ENCODE measurements around the gene RPS6KC1.

The RPS6KC1 gene

DNA sequence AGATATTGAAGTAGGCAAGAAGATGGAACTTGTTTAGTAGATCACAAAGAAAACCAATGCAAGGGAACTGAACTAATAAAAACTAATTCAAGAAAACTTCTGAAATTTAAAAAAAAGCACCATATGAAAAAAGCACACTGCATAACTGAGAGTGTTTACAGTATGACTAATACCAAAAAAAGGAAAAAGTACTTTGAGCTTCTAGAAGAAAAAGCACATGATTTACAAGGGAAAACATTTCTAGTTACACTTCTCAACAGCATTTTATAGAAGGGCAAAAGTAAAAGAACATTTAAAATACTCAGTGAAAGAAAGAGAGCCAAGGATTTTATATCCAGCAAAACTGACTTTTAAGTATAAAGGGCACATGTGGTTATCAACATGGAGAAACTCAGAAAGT lies 233.6 kb downstream of the RPS6KC1 start:
- TF ChIP-seq, protein P1, sequence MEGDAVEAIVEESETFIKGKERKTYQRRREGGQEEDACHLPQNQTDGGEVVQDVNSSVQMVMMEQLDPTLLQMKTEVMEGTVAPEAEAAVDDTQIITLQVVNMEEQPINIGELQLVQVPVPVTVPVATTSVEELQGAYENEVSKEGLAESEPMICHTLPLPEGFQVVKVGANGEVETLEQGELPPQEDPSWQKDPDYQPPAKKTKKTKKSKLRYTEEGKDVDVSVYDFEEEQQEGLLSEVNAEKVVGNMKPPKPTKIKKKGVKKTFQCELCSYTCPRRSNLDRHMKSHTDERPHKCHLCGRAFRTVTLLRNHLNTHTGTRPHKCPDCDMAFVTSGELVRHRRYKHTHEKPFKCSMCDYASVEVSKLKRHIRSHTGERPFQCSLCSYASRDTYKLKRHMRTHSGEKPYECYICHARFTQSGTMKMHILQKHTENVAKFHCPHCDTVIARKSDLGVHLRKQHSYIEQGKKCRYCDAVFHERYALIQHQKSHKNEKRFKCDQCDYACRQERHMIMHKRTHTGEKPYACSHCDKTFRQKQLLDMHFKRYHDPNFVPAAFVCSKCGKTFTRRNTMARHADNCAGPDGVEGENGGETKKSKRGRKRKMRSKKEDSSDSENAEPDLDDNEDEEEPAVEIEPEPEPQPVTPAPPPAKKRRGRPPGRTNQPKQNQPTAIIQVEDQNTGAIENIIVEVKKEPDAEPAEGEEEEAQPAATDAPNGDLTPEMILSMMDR (IDR thresholded peaks at IDR 0.05; ENCODE audit: low read depth, low read length): no peak

DNA sequence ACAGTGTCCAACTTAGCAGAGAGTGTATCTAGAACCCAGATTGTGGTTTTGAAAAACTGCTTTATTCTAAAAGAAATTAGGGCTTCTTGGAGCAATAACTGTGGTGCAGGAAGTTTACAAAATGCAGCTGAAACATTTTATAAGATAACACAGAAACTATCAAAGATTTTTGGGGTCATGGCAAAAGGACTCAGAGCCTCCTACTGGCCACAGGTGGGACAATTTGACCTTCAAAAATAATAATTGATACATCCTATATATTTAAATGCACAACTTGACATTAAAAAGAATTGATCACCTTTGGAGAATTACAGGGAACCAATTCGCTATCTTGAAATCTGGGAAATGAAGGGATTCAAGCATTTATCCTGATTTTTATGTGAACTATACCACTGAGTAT lies 235.2 kb downstream of the RPS6KC1 start:
- TF ChIP-seq, protein P1 (IDR thresholded peaks at IDR 0.05; ENCODE audit: low read depth, low read length): peak; percentile 17; the same call in 1 of the 2 replicates
- no peak overlapping the region for H3K4me3 ChIP-seq (ENCODE audit: low read depth, low read length)

More for the DNA sequence above, 233.6 kb downstream of the RPS6KC1 start:
- H3K4me3 ChIP-seq (ENCODE audit: low read depth, low read length): no peak overlapping the region

DNA sequence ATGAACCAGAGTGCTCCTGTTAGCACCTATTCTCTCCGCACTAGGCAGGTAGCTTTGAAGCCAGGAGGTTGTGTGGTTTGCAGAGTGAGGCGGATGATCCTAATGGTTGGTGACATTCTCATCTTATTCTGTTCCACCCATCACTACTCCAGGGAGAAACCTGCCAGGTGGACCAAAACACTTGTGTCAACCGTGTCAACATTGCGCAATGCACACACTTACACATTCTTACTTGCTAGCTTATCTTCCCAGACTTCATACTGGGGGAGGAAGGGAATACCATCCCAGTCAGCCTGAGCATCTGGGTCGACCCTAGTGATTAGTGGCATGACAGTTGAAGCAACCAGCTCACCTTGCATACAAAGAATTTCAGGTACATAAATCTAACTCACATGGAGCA lies 236.9 kb downstream of the RPS6KC1 start:
- TF ChIP-seq, protein P1 (IDR thresholded peaks at IDR 0.05; ENCODE audit: low read depth, low read length): no peak
- H3K4me3 ChIP-seq (ENCODE audit: low read depth, low read length): no peak overlapping the region

DNA sequence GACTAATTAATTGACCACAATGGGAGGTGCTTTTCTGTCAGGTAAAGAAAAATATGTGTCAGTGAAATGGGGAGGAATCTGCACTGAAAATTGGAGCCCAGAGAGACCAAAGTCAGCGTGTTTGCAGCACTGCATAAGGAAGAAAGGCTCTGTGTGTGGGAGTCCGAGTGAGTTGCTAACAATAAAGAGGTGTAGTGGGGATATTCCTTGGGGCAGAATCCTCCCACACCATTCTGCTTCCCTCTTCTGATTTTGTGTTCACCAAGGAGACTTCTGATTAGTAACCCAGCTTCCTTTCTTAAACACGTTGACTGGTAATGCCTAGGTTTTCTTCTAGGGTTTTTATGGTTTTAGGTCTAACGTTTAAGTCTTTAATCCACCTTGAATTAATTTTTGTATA lies 240.5 kb downstream of the RPS6KC1 start:
- no peak overlapping the region for H3K4me3 ChIP-seq (ENCODE audit: low read depth, low read length)

DNA sequence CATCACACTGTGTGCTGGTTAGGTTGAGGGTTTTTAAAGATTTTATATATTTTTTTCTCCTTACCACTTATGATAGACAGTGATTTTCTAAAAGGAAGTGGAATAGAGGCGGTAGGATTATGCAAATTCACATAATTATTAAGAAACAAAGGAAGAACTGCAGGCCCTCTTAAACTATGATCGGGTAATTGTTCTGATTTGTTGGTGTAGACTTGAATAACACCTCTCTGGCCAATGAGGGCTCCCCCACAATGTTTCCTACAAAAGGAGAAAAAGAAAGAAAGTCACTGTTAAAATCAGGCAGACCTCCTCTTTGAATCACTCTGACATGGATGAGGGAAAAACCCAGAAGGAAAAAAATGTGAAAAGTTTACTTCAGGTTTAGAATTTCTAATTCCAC lies 241.6 kb downstream of the RPS6KC1 start:
- no peak overlapping the region for H3K4me3 ChIP-seq (ENCODE audit: low read depth, low read length)
- TF ChIP-seq, protein P1 (IDR thresholded peaks at IDR 0.05; ENCODE audit: low read depth, low read length): no peak

More for the DNA sequence above, 240.5 kb downstream of the RPS6KC1 start:
- TF ChIP-seq, protein P1 (IDR thresholded peaks at IDR 0.05; ENCODE audit: low read depth, low read length): no peak

DNA sequence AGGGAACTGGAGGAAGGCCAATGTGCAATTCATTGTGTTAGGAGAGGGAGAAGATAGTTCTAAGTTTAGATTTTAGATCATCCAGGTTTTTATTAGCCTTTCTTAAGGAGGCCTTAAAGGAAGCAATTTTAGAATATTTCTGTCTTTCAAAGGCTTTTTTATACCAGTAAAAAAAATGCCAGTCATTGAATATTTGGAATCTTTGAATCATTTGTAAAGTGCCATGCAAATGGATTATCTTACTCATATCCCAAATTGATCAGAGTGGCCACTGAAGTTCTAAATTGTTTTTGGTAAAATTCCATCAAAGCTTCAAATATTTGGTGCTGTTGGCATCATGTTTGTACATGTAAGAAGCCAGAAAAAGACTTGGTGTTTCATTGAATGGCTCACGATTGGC lies 244.8 kb downstream of the RPS6KC1 start:
- TF ChIP-seq, protein P1 (IDR thresholded peaks at IDR 0.05; ENCODE audit: low read depth, low read length): no peak
- H3K4me3 ChIP-seq (ENCODE audit: low read depth, low read length): no peak overlapping the region

DNA sequence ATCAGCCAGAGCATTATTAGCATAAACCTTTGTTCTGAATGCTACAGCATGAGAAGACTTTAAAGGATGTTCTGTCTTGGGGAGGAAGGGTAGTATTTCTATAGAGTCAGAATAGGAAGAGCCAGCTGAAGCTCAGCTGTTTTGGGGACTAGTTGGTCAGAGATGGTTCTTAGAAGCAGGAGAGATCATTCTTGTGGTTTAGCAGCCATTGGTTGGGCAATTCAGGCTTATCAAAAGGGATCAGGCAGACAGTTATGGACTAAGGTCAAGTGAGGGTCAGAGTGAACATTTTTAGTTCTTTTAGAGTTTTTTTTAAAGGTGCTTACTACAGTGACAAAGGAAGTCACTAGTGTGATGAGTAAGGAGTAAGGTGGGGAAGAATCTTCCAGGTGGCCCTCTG lies 245.5 kb downstream of the RPS6KC1 start:
- TF ChIP-seq, protein P1 (IDR thresholded peaks at IDR 0.05; ENCODE audit: low read depth, low read length): no peak
- no peak overlapping the region for H3K4me3 ChIP-seq (ENCODE audit: low read depth, low read length)
